GM19239 (cell line): ENCODE results near the gene STX2.

Experiments used
- DNase-seq: peaks from one replicate; pipeline ENCODE4 v3.0.0; 2011; ENCODE audit warnings: low spot score; ENCODE audit not compliant: insufficient read length
- FAIRE-seq: peaks from 2 replicates; lab custom pipeline; 2011; peaks lifted over from hg19 to GRCh38; lab: Jason Lieb, UNC

Gene STX2

DNA sequence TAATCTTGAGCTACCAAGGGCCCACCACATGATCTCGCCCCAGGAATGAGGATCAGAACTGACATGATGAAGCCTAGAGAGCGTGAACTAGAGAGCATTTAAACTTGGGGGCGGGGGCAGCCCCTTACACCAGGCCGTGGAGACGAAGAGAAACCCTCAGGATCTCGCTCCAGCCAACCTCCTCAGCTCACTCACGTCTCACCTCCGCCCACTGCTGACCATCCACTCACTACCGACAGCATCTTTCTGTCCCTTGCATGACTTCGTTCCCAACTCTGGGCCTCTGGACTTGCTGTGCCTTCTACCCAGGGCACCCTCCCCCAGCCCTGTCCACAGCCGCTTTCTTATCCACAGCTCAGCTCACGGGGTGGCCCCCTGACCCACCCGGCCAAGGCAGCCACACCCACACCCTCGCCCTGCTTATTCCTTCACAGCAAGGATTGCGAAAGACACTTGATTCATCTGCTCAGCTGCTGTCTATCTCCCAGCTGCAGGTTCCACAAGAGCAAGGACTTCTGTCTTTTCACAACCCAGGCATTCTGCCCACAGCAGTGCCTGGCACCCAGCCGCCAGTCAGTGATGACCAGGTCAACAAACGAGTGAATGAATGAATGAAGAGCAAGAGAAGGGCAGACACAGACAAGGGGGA lies 6.4 kb downstream of the STX2 start:
- no peak for FAIRE-seq
- no peak for DNase-seq

DNA sequence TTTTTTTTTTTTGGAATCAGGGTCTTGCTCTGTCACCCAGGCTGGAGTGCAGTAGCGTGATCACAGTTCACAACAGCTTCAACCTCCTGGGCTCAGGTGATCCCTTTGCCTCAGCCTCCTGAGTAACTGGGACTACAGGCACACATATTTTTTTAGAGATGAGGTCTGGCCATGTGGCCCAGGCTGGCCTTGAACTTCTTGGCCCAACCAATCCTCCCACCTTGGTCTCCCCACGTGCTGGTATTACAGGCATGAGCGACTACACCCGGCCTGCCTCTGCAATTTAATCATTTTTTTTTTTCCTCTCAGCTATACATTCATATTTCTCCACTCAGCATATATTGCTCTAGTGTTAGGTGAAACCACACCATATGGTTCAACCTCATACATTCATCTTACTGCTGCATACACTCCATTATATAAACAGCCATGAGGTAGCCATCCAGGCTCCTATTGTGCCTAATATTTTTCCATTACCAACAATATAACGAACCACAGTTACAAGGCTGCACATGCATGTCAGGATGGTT lies 7.1 kb downstream of the STX2 start:
- DNase-seq (no peak), FAIRE-seq (no peak)

DNA sequence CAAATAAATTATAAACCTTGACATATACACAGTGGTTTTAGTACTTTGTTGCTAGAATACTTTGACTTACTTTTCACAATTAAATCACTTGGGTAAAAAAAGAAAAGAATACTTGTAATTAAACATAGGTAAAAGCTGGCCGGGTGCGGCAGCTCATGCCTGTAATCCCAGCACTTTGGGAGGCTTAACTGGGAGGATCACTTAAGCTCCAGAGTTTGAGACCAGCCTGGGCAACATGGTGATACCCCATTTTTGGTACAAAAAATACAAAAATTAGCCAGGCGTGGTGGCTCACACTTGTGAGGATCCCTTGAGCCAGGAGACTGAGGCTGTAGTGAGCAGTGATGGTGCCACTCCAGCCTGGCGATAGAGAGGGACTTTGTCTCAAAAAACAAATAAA lies 7.8 kb downstream of the STX2 start:
- no peak for FAIRE-seq
- DNase-seq, result no peak

DNA sequence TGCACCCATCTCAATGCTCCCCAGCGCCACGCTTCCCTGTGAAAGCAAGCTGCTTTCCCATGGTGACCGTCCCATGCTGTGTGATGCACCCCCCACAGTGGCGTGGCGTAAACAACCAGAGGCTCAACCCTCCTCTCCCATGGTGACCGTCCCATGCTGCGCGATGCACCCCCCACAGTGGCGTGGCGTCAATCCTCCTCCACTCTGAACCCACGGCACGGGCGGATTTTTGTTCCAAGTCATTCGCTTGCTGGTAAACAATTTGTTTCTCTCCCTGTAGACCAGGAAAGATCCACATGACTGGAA lies 8.9 kb downstream of the STX2 start:
- DNase-seq (no peak), FAIRE-seq (no peak)

DNA sequence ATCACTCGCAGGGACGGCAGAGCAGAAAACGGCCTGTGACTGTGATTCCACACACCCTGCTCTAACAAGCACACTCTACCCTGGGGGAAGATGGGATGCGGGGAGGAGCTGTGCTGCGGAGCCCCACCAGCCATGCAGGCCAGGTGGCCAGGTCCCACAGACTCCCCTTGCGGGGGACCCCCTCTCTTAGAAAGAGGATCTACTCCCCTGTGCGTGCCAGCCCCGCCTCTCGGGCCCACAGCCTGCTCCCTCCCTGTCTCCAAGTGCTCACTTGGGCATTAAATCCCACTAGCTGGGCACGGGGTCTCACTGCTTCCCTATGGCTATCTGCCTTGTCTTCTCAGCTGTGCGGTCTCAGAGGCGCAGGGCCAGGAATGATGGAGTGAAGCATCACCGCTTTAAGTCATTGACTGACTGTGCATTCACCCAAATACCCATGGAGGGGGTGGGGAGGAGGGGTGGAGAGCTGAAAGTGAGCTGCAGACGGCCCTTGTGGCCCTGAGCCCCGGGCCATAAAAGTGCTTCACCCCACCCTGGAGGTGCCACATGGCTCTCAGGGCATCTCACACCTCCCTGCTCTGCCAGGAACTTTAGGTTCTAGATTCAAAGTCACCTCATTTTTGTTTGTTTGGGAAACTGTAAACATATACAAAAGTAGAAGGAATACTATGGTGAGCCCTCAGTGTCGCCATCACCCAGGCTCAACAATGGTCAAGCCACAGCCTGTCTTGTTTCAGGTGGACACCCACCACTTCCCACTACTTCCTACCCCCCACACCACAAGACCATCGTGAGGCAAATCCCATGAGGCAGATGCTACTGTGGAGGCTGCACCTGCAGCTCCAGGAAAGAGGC lies 9.4 kb downstream of the STX2 start:
- DNase-seq (no peak), FAIRE-seq (no peak)

DNA sequence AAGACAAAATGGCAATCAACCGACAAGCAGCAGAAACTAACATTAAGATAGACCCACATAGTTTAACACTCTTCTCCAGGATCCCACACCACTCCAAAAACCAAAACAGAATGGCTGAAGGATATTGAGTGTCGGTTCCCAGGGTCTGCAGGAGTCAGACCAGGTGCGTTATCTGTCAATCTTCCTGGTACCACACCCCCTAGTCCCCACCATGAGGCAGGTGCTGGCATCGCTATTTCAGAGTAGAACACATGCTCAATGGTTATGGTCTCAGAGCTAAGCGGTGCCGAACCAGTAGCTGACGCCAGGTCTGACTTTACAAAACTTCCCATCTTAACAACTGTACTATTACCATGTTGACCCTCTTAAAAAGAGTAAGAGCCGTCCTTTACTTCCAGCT lies 10.2 kb downstream of the STX2 start:
- DNase-seq (no peak), FAIRE-seq (no peak)

DNA sequence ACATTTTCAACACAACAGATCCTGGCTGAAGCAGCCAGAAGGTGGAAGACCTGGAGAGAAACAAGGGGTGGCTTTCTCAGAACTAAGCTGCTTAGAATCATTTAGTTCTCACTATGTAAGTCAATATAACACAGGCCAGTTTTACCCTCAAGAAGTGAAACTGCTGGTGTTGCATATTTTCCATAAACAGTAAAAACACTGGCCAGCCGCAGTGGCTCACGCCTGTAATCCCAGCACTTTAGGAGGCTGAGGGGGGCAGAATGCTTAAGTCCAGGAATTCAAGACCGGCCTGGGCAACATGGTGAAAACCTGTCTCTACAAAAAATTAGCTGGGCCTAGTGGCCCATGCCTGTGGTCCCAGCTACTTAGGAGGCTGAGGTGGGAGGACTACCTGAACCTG lies 11.6 kb downstream of the STX2 start:
- FAIRE-seq (no peak), DNase-seq (no peak)

DNA sequence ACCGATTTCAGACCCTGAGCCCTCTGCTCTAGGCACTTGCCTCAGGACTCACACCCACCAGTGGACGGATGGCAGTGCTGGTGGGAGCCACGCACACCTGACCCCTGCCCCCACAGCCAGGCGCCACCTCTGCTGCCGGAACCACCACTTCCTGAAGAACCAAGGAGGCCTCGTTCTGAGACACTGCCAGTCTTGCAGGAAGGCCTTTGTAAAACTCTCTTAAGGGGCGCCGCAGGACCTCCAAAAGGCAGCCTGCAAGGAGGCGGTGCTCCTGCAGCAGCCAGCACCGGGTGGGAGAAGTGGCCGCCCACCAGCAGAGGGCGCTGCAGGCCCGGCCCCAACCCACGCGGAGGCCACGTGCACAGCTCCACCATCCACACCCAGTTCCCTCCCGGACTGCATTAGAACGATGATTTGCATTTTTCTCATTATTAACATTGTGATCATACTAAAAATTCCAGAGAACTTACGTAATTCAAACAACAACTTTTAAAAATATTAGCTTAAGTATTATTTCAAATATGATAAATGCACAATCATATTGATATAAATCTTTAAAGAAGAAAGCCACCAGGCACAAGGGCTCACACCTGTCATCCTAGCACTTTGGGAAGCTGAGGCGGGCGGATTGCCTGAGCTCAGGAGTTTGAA lies 12.8 kb downstream of the STX2 start:
- DNase-seq, result peak; percentile 31

DNA sequence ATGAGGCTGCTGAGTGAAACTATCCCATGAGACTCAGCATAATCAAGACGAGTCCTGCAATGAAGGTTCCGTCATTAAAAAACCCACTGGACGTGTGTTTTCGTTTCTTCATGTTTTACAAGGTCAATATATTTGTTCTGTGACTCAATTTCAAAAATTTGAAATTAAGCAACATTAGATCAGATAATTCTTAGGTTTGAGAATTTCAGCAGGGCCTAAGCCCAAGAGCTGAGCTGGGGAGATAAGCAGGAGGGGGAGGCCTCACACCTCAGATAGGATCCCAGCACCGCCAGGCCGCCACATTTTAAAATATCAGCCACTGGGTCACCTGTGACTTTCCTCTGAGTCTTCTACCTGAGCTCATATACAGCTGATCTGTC lies 13.3 kb downstream of the STX2 start:
- FAIRE-seq (no peak), DNase-seq (no peak)

More for the DNA sequence above, 12.8 kb downstream of the STX2 start:
- no peak for FAIRE-seq

DNA sequence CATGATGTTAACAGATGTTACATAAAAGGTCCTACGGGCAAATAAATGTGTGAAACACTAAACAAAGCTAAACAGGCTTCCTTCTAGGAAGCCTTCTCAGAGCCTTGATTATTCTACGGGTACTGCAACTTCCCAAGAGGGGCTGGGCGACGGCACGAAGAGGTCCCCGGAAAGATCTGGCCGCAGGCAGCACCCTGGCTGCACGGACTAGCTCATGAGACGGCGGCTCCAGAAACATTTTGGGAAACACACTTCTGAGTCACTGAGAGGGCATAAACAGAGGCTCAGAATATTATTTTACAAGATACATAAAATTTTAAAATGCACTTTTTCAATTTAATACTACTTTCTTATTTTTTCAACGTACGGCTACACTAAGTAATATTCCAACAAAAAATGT lies 19.4 kb downstream of the STX2 start:
- FAIRE-seq (no peak), DNase-seq (no peak)

DNA sequence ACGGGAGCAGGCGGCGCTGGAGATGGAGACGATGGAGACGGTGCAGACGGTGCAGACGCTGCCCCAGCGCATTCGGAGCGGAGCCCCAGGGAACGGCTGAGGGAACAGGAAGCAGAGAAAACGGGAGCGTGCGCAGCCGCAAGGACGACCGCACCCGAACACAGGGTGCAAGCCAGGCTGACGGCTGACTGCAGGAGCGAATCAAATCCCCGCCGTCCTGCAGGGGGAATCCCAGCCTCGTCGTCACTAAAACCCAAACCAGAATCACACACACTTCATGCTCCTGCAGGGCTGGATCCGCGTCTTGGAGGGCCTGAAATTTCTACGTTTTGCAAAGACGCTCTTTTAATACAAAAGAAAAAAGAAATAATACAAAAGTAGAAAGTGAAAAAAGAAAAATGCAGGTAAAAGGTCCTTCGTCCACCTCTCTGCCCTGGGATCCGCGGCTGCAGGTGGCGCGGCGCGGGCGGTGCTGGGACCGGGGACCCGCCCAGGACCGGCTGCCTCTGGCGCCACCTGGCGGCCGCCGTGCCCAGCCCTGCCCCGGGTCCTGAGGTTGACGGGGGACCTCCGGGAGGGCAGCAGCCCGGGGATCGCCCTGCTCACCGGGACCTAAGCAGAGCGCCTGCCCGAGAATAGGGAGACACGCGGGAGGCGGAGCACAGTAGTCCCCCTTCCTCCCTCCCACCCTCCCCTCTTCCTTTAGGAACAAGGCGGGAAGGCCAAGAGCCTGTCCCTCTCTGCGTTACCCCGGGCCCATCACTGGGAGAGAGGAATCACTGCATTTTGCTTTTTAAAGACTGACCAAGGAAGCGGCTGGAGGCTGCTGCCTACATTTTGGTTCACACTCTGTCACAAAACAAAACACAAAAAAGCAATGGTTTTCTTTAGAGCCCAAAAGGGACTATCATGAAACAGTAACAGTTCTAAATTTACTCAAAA lies 20.1 kb downstream of the STX2 start:
- peak; percentile 86 for FAIRE-seq
- peak; percentile 86 for DNase-seq

DNA sequence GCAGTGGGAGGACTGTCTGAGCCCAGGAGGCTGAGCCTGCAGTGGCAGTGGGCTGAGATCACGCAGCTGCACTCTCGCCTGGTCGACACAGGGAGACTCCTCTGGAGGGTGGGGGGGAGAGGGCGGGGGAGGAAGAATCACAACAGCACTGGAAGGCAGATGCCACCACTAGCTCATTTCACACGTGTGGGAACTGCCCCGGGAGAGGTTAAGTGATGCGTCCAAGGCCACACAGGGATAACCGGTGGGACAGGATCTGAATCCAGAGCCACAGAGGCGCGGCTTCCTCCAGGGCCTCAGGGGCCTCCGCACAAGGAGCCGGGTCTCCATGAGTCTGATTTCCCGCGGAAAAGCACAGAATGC lies 20.8 kb downstream of the STX2 start:
- FAIRE-seq (no peak), DNase-seq (peak; percentile 24)

DNA sequence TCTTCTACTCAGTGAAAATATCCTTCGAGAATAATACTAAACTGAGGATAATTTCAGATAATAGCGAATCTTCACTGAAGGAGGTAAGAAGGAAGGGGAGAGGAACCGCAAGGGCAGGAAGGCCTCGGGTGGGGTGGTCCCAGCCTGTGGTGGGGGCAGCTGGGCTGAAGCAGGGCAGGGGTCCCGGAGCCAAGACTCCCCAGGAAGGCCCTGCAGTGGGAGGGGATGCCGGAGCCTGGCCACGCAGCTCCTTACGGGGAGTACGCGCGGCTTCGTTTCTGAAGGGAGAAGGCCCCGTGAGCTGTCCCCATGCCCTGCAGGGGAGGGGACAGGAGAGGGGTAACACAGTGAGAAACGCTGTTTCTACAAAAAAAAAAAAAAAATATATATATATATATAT lies 21.2 kb downstream of the STX2 start:
- DNase-seq (no peak), FAIRE-seq (no peak)

DNA sequence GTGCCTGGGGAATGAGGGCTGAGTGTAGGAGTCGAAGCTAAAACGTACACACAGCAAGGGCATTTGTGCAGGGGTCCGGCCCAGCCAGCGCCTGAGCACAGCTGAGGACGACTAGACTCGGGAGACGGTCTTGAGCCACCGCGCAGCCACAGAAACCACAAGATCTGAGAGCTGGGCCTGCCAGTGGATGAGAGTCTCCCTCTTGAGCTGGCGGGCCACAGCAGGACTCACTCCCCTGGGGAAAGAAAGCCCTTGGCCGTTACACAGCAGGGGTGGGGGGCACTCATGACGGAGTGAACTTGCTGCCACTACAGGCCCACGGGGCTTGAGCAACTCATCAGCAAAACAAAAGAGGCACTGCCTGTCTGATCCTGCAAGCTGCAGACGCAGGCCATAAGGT lies 23.0 kb downstream of the STX2 start:
- no peak for DNase-seq
- FAIRE-seq, result no peak

DNA sequence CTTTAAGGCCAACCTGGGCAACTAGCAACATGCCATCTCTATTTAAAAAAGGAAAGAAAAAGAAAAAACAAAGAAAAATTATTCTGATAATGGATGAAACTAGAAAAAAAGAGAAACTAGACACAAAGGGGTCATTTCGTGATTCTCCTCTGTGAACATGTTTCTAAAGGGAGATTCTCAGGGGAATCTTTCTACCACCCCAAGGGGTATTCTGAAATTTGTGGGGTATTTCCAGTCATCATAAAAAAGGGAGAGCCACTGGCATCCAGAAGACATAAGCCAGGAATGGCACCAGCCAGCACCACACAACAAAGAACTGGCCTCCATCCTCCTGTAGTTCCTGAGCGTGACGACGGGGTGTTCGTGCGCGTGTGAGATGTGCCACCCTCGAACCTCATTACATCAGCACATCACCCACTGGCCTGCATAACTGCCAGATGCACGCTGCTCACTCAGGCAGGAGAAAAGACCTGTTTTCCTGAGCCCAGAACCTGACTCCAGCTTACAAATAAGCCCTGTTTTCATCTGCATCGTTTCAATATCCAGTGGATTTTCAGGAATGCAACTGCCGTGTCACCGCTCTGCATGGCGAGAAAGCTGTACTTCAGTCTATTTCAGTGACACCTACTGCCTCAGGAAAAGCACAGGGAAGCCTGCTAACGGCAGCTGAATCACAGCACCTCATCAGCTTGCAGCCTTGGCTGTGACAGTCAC lies 23.9 kb downstream of the STX2 start:
- DNase-seq (no peak), FAIRE-seq (no peak)

DNA sequence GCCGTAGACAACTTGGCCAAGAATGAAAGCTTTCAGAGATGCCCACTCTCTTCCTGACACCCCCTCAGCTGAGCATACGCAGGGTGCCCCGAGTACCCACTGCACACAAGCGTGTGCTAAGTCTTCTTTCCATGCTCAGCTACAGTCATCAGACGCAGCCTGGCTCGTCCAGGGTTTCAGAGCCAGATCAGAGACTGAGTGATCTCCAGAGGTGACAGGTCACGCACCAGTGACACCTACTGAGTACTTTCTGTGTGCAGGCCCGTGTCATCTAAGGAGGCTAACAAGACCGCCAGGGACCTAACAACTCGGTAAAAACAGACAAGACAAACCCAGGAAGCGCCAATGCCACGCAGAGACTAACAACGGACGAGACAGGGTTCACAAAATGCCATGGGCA lies 25.1 kb downstream of the STX2 start:
- DNase-seq (no peak), FAIRE-seq (no peak)

DNA sequence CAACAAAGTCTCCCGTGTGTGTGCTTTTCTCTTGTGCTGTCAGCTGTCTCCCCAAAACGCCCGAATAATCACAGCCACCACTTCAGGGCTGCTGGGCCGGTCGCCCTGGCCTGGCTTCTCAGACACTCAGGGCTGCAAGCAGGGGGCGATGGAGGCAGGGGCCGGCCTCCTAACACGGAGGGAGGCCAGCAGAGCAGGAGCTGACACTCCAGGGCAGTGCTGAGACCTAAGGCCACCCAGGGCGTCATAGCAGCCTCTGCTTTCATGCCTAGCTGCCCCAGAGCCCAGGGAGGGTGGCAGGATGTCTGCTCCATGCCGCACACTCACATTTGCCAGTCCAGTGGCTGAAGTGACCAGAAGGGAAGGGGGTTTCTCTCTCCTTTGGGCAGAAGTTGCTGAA lies 25.6 kb downstream of the STX2 start:
- no peak for FAIRE-seq

DNA sequence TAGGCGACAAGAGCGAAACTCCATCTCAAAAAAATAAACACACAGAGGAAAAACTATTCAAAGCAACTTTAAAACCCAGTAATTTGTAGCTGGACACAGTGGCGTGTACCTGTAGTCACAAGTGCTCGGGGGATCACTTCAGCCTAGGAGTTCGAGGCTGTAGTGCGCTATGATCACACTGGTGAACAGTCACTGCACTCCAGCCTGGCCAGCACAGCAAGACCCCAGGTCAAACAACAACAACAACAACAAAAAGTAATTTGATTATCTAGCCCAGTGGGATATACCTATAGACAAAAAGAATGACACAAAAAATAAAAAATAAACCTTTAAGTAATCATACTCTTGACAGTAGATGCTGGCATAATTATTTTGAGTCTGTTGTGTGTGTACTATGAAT lies 29.3 kb downstream of the STX2 start:
- FAIRE-seq (no peak), DNase-seq (no peak)

More for the DNA sequence above, 25.6 kb downstream of the STX2 start:
- DNase-seq, result no peak

DNA sequence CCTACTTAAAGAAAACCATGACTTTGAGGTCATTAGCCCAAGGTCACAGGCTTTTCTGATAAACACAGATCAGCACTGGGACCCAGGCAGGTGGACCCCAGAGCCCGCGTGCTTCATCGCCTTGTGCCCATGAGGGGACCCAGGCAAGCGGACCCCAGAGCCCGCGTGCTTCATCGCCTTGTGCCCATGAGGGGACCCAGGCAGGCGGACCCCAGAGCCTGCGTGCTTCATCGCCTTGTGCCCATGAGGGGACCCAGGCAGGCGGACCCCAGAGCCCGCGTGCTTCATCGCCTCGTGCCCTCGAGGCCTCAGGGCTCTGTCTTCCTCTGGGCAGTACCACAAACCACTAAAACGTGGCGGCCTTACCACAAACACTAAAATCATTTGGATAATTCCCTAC lies 31.7 kb downstream of the STX2 start:
- FAIRE-seq (no peak), DNase-seq (no peak)

DNA sequence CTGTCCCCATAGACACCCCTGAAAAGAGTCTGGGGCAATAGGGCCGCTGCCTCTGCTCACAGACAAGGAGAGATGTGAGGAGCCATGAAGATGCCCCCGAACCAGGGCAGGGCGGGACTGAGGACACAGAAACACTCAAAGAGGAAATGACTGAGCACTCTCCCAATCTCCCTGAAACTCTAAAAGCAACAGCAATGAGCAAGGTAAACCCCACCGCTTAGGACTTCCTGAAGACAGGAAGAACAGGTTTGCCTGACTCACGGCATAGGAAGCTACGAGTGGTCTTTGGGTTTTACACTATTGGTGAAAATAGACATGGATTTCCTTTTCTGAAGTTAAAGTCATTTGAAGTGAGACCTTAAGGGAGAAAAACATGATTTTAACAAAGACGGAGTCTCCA lies 32.5 kb downstream of the STX2 start:
- DNase-seq, result no peak
- no peak for FAIRE-seq
